PC-9 (cell line): ENCODE data around the gene KRABD2.
"Not testable (repeated sequence)": the region's sequence is repeated elsewhere in the genome, so short reads cannot be mapped to it uniquely, and the experiment has no call there.

Experiments used
- EZH2 ChIP-seq: fragments of 200-600 bp; sonication (generic); IDR thresholded peaks from 2 replicates; pipeline ENCODE4 v1.8.0; 2017; ENCODE audit warnings: antibody characterized with exemption, low read depth
- TF ChIP-seq, protein P1 (sequence below): fragments of 200-600 bp; sonication (generic); conservative IDR thresholded peaks from 2 replicates; pipeline ENCODE4 v1.6.1; 2017; ENCODE audit warnings: mixed run types, antibody characterized with exemption, mild to moderate bottlenecking, moderate library complexity

- TF ChIP-seq, protein P1, sequence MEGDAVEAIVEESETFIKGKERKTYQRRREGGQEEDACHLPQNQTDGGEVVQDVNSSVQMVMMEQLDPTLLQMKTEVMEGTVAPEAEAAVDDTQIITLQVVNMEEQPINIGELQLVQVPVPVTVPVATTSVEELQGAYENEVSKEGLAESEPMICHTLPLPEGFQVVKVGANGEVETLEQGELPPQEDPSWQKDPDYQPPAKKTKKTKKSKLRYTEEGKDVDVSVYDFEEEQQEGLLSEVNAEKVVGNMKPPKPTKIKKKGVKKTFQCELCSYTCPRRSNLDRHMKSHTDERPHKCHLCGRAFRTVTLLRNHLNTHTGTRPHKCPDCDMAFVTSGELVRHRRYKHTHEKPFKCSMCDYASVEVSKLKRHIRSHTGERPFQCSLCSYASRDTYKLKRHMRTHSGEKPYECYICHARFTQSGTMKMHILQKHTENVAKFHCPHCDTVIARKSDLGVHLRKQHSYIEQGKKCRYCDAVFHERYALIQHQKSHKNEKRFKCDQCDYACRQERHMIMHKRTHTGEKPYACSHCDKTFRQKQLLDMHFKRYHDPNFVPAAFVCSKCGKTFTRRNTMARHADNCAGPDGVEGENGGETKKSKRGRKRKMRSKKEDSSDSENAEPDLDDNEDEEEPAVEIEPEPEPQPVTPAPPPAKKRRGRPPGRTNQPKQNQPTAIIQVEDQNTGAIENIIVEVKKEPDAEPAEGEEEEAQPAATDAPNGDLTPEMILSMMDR = not testable (repeated sequence)
- TF ChIP-seq EZH2 = not testable (repeated sequence)
These were observed 29.5 kb downstream of the KRABD2 start for GRCh38 chr17:8347001-8347400.
